Osteocyte (in vitro differentiated cells): ENCODE data around the gene PYDC2. TPM values are rescaled to one million over a fixed set of nuclear protein-coding genes. Genes with fewer than 3 reads are reported as not detected.

Experiments used
- DNase-seq: peaks from one replicate; pipeline ENCODE4 v3.0.0; 2021; ENCODE audit warnings: mixed read lengths; ENCODE audit not compliant: unreplicated experiment; ENCODE audit errors: extremely low spot score
- H3K27ac Mint-ChIP-seq: one replicate; pipeline ENCODE4 v1.8.0; 2021; ENCODE audit warnings: mild to moderate bottlenecking, mixed read lengths; ENCODE audit not compliant: unreplicated experiment
- H3K27me3 Mint-ChIP-seq: one replicate; pipeline ENCODE4 v1.8.0; 2021; ENCODE audit warnings: mixed read lengths; ENCODE audit not compliant: unreplicated experiment
- H3K36me3 Mint-ChIP-seq: one replicate; pipeline ENCODE4 v1.8.0; 2021; ENCODE audit warnings: mixed read lengths; ENCODE audit not compliant: unreplicated experiment
- H3K4me1 Mint-ChIP-seq: one replicate; pipeline ENCODE4 v1.8.0; 2021; ENCODE audit warnings: mixed read lengths; ENCODE audit not compliant: unreplicated experiment
- H3K4me3 Mint-ChIP-seq: one replicate; pipeline ENCODE4 v1.8.0; 2021; ENCODE audit warnings: mild to moderate bottlenecking, moderate library complexity, mixed read lengths; ENCODE audit not compliant: unreplicated experiment
- H3K9me3 Mint-ChIP-seq: one replicate; pipeline ENCODE4 v1.8.0; 2021; ENCODE audit warnings: mixed read lengths; ENCODE audit not compliant: unreplicated experiment
- total RNA-seq: library from RNA; stranded (reverse); gene quantifications from 2 replicates; pipeline ENCODE4 v1.2.1, GENCODE V29; 2021
- TF ChIP-seq, protein P1 (sequence below): fragments of 200-600 bp; sonication (generic); IDR thresholded peaks from 2 replicates; pipeline ENCODE4 v1.5.0; 2021; ENCODE audit warnings: antibody characterized with exemption, mild to moderate bottlenecking, moderate library complexity

Gene PYDC2
- total RNA-seq, 1 donor from 2014 or later = not detected

- no peak overlapping the region for H3K27ac Mint-ChIP-seq
- H3K36me3 Mint-ChIP-seq = no peaks in the 10 kb centered on the region
- no peak overlapping the region for H3K4me3 Mint-ChIP-seq
- no peak for DNase-seq
- H3K4me1 Mint-ChIP-seq = no peaks in the 10 kb centered on the region
- peaks cover 46% of the 10 kb centered on the region for H3K27me3 Mint-ChIP-seq
- TF ChIP-seq, protein P1, sequence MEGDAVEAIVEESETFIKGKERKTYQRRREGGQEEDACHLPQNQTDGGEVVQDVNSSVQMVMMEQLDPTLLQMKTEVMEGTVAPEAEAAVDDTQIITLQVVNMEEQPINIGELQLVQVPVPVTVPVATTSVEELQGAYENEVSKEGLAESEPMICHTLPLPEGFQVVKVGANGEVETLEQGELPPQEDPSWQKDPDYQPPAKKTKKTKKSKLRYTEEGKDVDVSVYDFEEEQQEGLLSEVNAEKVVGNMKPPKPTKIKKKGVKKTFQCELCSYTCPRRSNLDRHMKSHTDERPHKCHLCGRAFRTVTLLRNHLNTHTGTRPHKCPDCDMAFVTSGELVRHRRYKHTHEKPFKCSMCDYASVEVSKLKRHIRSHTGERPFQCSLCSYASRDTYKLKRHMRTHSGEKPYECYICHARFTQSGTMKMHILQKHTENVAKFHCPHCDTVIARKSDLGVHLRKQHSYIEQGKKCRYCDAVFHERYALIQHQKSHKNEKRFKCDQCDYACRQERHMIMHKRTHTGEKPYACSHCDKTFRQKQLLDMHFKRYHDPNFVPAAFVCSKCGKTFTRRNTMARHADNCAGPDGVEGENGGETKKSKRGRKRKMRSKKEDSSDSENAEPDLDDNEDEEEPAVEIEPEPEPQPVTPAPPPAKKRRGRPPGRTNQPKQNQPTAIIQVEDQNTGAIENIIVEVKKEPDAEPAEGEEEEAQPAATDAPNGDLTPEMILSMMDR = no peak
- H3K9me3 Mint-ChIP-seq = no peaks in the 10 kb centered on the region
Measured at GRCh38 chr3:191435981-191436380, 25.0 kb upstream of the PYDC2 start.

GRCh38 chr3:191438150-191438814 is 22.7 kb upstream of the PYDC2 start:
- H3K9me3 Mint-ChIP-seq = no peaks in the 10 kb centered on the region
- no peak overlapping the region for H3K4me3 Mint-ChIP-seq
- DNase-seq = no peak
- no peaks in the 10 kb centered on the region for H3K4me1 Mint-ChIP-seq
- no peak overlapping the region for H3K27ac Mint-ChIP-seq
- TF ChIP-seq, protein P1 = no peak
- peaks cover 51% of the 10 kb centered on the region for H3K27me3 Mint-ChIP-seq
- no peaks in the 10 kb centered on the region for H3K36me3 Mint-ChIP-seq

GRCh38 chr3:191440532-191440931 is 20.4 kb upstream of the PYDC2 start:
- no peak overlapping the region for H3K4me3 Mint-ChIP-seq
- DNase-seq = no peak
- peaks cover 57% of the 10 kb centered on the region for H3K27me3 Mint-ChIP-seq
- no peaks in the 10 kb centered on the region for H3K36me3 Mint-ChIP-seq
- H3K4me1 Mint-ChIP-seq = no peaks in the 10 kb centered on the region
- H3K27ac Mint-ChIP-seq = no peak overlapping the region
- TF ChIP-seq, protein P1 = no peak
- no peaks in the 10 kb centered on the region for H3K9me3 Mint-ChIP-seq

DNA sequence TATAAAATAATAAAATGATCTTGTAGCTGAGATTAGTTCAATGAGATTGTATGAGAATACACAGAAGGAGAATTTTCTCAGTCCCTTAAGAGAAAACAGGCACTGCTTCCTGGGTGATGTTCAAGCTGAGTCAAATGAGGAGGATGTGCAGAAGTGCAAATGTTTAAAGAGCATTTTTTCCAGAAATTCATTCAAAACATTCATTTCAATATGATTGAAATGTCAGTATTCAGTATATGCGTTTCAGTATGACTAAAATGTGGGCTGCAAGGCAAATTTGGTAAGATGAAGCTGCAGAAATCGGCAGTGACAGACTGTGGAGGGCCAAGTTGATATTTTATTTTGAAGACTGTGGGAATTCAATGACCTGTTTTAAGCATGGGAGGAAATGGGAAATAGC is 19.3 kb upstream of the PYDC2 start:
- no peak for DNase-seq
- Mint-ChIP-seq H3K9me3 (no peaks in the 10 kb centered on the region), H3K36me3 (no peaks in the 10 kb centered on the region), H3K4me1 (no peaks in the 10 kb centered on the region), H3K27me3 (peaks cover 49% of the 10 kb centered on the region), H3K27ac (no peak overlapping the region), H3K4me3 (no peak overlapping the region)
- TF ChIP-seq, protein P1 = no peak

DNA sequence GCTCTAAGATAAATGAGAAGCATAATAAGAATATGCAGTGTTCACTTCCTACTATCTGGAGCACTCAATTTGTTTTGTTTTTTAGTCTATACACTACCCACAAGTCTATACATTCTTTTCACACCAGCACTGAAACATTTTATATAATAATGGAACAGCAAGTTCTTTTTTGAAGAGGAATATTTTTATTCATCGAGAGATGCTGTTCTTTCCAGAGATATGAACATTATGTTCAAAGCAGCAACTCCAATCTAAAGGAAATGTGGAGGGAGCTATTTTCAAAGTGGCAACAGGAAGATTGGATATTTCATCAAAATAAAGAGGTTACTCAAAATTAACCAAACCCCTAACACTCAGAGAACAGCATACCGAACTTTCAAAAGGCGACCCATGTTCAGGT is 16.4 kb upstream of the PYDC2 start:
- peaks cover 5% of the 10 kb centered on the region for H3K9me3 Mint-ChIP-seq
- no peaks in the 10 kb centered on the region for H3K4me1 Mint-ChIP-seq
- no peak for DNase-seq
- H3K4me3 Mint-ChIP-seq = no peak overlapping the region
- peaks cover 44% of the 10 kb centered on the region for H3K27me3 Mint-ChIP-seq
- no peak overlapping the region for H3K27ac Mint-ChIP-seq
- no peaks in the 10 kb centered on the region for H3K36me3 Mint-ChIP-seq
- TF ChIP-seq, protein P1 = no peak
